OCI-LY7 (cell line): ENCODE results near the gene RAB40C. TPM values are rescaled to one million over a fixed set of nuclear protein-coding genes. Genes with fewer than 3 reads are reported as not detected.

Experiments
- BruUV-seq: library from RNA; stranded (reverse); fragments of 400-500 nt; replicated peaks from 2 replicates; lab custom pipeline; 2021; lab: Mats Ljungman, UMichigan
- CTCF ChIA-PET: fragments of 300-600 bp; sonication (Branson Sonifier 250); formaldehyde crosslinking; loops from one replicate; lab custom pipeline; 2022; ENCODE audit warnings: antibody characterized with exemption; ENCODE audit not compliant: unreplicated experiment; lab: Charles Lee
- POLR2A ChIA-PET: fragments of 300-600 bp; sonication (Branson Sonifier 250); formaldehyde crosslinking; loops from one replicate; lab custom pipeline; 2022; ENCODE audit warnings: antibody characterized with exemption; lab: Charles Lee
- DNase-seq: peaks from one replicate; pipeline ENCODE4 v3.0.0-alpha.2; 2015; ENCODE audit warnings: low spot score
- H2AFZ ChIP-seq: fragments of 200-600 bp; sonication (generic), shearing (Covaris generic); 2 replicates; pipeline ENCODE4 v1.6.1; 2014; ENCODE audit warnings: mild to moderate bottlenecking, antibody characterized with exemption, low read length, moderate library complexity
- H3K27ac ChIP-seq: fragments of 200-600 bp; sonication (generic); 2 replicates; pipeline ENCODE4 v1.5.1; 2014; ENCODE audit warnings: mixed run types, low read depth, mild to moderate bottlenecking, moderate library complexity, low read length, inconsistent platforms; ENCODE audit not compliant: poor library complexity, severe bottlenecking
- H3K36me3 ChIP-seq: fragments of 200-600 bp; sonication (generic); 2 replicates; pipeline ENCODE4 v1.6.1; 2014; ENCODE audit warnings: mild to moderate bottlenecking, antibody characterized with exemption, low read length, moderate library complexity, mixed read lengths; ENCODE audit not compliant: insufficient read depth
- H3K4me1 ChIP-seq: fragments of 200-600 bp; sonication (generic); 2 replicates; pipeline ENCODE4 v1.5.1; 2014; ENCODE audit warnings: mild to moderate bottlenecking, low read length; ENCODE audit not compliant: insufficient read depth, poor library complexity, severe bottlenecking
- H3K4me2 ChIP-seq: fragments of 200-600 bp; sonication (generic); 2 replicates; pipeline ENCODE4 v1.6.1; 2014; ENCODE audit warnings: mild to moderate bottlenecking, low read length
- H3K4me3 ChIP-seq: fragments of 200-600 bp; sonication (generic); 2 replicates; pipeline ENCODE4 v1.5.1; 2014; ENCODE audit warnings: mild to moderate bottlenecking, low read depth, low read length; ENCODE audit not compliant: poor library complexity, severe bottlenecking
- H3K79me2 ChIP-seq: fragments of 200-600 bp; sonication (generic); 2 replicates; pipeline ENCODE4 v1.6.1; 2016; ENCODE audit warnings: low read depth, mild to moderate bottlenecking, low read length, moderate library complexity, mixed read lengths; ENCODE audit not compliant: insufficient read depth
- H3K9me2 ChIP-seq: fragments of 200-600 bp; sonication (generic); 2 replicates; pipeline ENCODE4 v1.6.1; 2016; ENCODE audit warnings: mild to moderate bottlenecking, low read length, mixed read lengths; ENCODE audit not compliant: insufficient read depth
- H3K9me3 ChIP-seq: fragments of 200-600 bp; sonication (generic); 2 replicates; pipeline ENCODE4 v1.6.1; 2014; ENCODE audit warnings: mild to moderate bottlenecking, mixed run types, low read length, mixed read lengths
- H4K20me1 ChIP-seq: fragments of 200-600 bp; sonication (generic); 2 replicates; pipeline ENCODE4 v1.6.1; 2014; ENCODE audit warnings: mild to moderate bottlenecking, antibody characterized with exemption, low read length, moderate library complexity, mixed read lengths; ENCODE audit not compliant: insufficient read depth
- CTCF ChIP-seq: fragments of 200-600 bp; sonication (generic); conservative IDR thresholded peaks from 2 replicates; pipeline ENCODE4 v1.5.1; 2014; ENCODE audit warnings: mild to moderate bottlenecking, antibody characterized with exemption, low read length, moderate library complexity, mixed read lengths
- EZH2phosphoT487 ChIP-seq: fragments of 200-600 bp; sonication (generic); IDR thresholded peaks from 2 replicates; pipeline ENCODE4 v1.6.1; 2018; ENCODE audit warnings: low read depth, borderline replicate concordance, mild to moderate bottlenecking, mixed run types, antibody characterized with exemption, low read length, moderate library complexity, mixed read lengths
- intact Hi-C: fragments of 100-400 bp; cut with micrococcal nuclease; formaldehyde crosslinking; loops from one replicate; pipeline ENCODE4 v1.10.0; 2022; ENCODE audit not compliant: unreplicated experiment
- total RNA-seq, 2 experiments: library from RNA; depleted of rRNA in 1 of 2; stranded (reverse); fragments of >200 nt in 1 of 2; shearing (Covaris generic) in 1 of 2; gene quantifications; 2 replicates each; pipeline ENCODE4 v1.2.3, GENCODE V29; 2014 to 2022

Gene RAB40C
- total RNA-seq, 2 experiments from 2014 or later, result 19.3 to 20.9 TPM

DNA sequence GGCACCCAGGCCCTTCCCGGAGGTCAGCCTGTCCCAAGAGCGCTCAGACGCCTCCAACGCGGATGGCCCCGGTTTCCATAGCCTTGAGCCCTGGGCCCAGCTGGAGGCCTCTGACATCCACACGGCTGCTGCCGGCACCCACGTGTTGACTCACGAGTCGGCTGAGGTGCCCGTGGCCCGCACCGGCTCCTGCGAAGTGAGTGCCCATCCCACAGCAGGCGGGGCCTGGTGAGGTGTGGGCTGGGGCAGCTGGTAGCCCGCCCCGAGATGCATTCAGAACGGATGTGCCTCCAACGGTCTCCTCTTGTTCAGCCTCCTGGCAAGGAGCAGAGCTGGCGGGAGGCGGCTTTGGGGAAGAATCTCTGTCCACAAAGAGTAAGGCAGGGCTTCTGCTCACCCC, 62.0 kb downstream of the RAB40C start:
- peaks cover 4% of the 10 kb centered on the region; the same call in 1 of the 2 replicates for H3K79me2 ChIP-seq
- BruUV-seq, result no TSS peak
- ChIA-PET POLR2A (no interaction called here), CTCF (no interaction called here)
- H3K9me2 ChIP-seq, result no peaks in the 10 kb centered on the region
- H3K27ac ChIP-seq, result no peak overlapping the region
- H3K9me3 ChIP-seq, result no peaks in the 10 kb centered on the region
- peaks cover 25% of the 10 kb centered on the region for H3K36me3 ChIP-seq
- intact Hi-C loops, result no loop called here
- DNase-seq, result no peak
- no peak overlapping the region for H3K4me2 ChIP-seq
- no peaks in the 10 kb centered on the region for H4K20me1 ChIP-seq
- H3K4me3 ChIP-seq, result no peak overlapping the region
- TF ChIP-seq EZH2phosphoT487 (no peak), CTCF (no peak)
- peaks cover 25% of the 10 kb centered on the region for H3K4me1 ChIP-seq
- no peak overlapping the region for H2AFZ ChIP-seq

DNA sequence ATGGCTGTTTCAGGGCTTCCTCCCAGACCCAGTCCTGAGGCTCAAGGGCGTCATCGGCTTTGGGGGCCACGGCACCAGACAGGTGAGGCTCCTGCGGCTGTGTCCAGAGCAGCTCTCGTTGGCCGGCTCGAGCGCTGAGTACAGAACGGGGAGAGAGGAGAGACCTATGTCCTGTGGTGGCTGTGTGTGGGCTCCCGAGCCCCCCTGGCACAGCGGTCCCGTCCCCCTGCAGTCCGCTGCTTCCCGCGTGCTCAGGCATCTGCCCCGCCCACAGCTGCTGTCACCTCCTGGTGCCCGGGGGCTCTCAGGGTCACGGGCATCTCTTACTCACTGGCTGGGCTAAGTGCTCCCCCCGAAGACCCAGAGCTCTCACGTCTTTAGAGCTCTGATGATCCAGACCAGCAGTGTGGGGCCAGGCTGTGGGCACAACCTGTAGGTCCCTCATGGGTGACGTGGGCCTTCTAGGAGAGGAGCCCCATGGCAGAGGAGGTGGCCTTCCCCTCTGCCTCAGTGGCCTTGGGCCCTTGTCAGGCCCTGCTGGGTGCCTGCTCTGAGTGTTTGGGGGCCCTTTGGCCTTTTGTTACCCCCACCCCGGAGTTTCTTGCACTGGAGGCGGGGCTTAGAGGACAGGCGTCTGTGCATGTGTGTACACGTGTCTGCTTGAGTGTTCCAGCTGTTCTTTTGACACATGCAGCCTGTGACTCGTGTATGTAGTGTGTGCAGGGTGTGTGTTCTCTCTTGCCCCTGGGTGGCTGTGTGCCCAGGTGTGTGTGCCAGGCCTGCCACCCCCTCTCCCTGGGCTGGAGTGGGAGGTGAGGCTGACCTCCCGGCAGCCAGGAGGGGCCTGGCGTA, 62.8 kb downstream of the RAB40C start:
- TF ChIP-seq CTCF (no peak), EZH2phosphoT487 (no peak)
- intact Hi-C loops, result no loop called here
- no peak overlapping the region for H3K4me2 ChIP-seq
- peaks cover 22% of the 10 kb centered on the region for H3K4me1 ChIP-seq
- H3K9me3 ChIP-seq, result no peaks in the 10 kb centered on the region
- ChIA-PET CTCF (no interaction called here), POLR2A (no interaction called here)
- H3K79me2 ChIP-seq, result peaks cover 4% of the 10 kb centered on the region; the same call in 1 of the 2 replicates
- no peak overlapping the region for H3K4me3 ChIP-seq
- H4K20me1 ChIP-seq, result no peaks in the 10 kb centered on the region
- no TSS peak for BruUV-seq
- no peak overlapping the region for H3K27ac ChIP-seq
- H3K9me2 ChIP-seq, result no peaks in the 10 kb centered on the region
- H3K36me3 ChIP-seq, result peaks cover 31% of the 10 kb centered on the region; the same call in 1 of the 2 replicates
- no peak overlapping the region for H2AFZ ChIP-seq
- no peak for DNase-seq

GRCh38 chr16:654034-654433, 64.2 kb downstream of the RAB40C start:
- peaks cover 4% of the 10 kb centered on the region; the same call in 1 of the 2 replicates for H3K79me2 ChIP-seq
- ChIA-PET POLR2A (no interaction called here), CTCF (no interaction called here)
- no peak for TF ChIP-seq EZH2phosphoT487
- no peak for TF ChIP-seq CTCF
- H3K27ac ChIP-seq, result no peak overlapping the region
- peaks cover 41% of the 10 kb centered on the region; the same call in 1 of the 2 replicates for H3K36me3 ChIP-seq
- no TSS peak for BruUV-seq
- DNase-seq, result no peak
- H3K9me2 ChIP-seq, result no peaks in the 10 kb centered on the region
- peaks cover 13% of the 10 kb centered on the region for H3K4me1 ChIP-seq
- intact Hi-C loops, result no loop called here
- H4K20me1 ChIP-seq, result no peaks in the 10 kb centered on the region
- no peak overlapping the region for H3K4me3 ChIP-seq
- no peaks in the 10 kb centered on the region for H3K9me3 ChIP-seq
- H2AFZ ChIP-seq, result no peak overlapping the region
- H3K4me2 ChIP-seq, result no peak overlapping the region
